GM19023 (cell line): Measurements from ENCODE around the gene P2RX7.
"Not testable (repeated sequence)": the region's sequence is repeated elsewhere in the genome, so short reads cannot be mapped to it uniquely, and the experiment has no call there.

Source experiments
- ATAC-seq: cut with Tn5 transposase; IDR thresholded peaks from one replicate; pipeline ENCODE4 v1.9.1; 2021; ENCODE audit warnings: mild to moderate bottlenecking, moderate library complexity; ENCODE audit not compliant: unreplicated experiment

P2RX7 gene

DNA sequence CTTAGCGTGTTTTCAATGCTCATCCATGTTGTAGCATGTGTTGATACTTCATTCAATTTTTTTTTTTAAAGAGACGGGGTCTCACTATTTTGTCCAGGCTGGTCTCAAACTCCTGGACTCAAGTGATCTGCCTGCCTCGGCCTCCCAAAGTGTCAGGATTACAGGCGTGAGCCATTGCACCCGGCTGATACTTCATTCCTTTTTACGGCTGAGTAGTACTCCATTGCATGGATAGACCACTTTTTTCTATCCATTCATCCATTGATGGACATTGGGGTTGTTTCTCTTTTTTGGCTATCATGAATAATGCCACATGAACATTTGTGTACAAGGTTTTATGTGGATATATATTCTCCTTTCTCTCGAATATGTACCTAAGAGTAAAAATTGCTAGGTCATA is 1.2 kb downstream of the P2RX7 start:
- no peak for ATAC-seq

DNA sequence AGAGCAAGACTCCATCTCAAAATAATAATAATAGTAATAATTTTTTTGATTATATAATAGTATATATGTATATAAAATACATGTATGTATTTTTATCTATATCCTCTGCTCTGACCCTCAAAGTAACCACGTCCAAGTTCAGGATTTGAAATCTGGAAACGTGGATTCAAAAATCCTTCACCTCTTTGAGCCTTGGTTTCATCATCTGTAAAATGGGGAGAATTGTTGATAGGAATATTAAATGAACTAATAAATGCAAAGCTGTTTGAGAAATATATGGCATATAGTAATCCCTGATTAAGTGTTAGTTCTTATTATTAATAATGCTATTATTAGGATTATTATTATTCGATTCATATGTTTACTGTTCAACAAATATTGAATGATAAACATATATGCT is 2.6 kb downstream of the P2RX7 start:
- ATAC-seq, result no peak

DNA sequence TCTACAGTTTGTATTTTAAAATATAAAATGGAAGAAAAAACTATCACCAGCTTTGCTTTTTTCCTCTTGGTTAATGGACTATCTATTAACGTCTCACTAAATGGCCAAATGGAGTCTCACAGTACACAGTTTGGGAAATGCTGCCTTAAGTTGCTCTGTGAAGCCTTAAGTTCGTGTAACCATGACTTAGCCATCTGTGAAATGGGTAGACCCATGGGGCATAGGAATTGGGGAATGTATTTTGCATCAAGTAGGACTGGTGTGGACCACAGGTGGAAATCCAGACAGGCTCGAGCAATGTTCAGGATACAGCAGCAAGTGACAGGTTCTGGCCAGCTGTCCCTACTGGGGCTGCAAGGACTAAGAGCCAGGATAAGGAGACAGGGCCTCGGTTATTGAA is 4.8 kb downstream of the P2RX7 start:
- ATAC-seq, result no peak

DNA sequence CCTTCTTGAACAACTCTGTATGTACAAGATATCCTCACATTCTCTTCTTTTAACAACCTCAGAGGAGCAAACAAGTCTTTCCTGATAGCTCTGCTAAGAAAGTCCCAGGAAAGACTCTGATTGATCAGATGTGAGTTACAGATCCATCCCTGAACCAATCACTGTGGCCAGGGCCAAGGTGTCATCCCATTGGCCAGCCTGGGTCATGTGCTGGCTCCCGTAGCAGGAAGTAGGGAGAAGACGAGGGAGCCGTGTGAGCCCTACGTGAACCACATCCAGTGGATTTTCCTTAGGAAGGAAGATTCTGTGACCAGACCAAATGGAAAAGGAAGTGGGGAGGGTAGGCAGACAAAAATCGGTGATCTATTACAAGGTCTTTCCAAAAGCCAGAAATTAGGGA is 5.6 kb downstream of the P2RX7 start:
- ATAC-seq, result no peak

DNA sequence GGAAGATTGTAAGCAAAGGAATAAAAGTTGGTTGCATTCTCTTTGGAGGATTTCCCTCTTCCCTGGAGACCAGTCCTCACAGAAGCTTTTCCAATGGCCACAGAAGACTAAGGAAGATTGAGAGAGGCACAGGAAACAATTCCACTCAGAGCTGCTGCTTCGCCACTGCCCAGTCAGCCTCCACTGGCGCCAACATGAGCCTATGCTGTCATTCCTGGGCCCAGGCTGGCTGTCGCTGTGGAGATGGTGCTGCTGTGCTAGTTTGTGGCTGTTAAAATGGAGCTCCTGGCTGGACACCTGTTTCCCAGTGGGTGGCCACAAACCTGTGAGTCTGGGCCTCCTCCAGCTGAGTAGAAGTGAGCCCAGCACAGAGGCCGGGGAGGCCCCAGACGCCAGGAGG is 6.6 kb downstream of the P2RX7 start:
- no peak for ATAC-seq

DNA sequence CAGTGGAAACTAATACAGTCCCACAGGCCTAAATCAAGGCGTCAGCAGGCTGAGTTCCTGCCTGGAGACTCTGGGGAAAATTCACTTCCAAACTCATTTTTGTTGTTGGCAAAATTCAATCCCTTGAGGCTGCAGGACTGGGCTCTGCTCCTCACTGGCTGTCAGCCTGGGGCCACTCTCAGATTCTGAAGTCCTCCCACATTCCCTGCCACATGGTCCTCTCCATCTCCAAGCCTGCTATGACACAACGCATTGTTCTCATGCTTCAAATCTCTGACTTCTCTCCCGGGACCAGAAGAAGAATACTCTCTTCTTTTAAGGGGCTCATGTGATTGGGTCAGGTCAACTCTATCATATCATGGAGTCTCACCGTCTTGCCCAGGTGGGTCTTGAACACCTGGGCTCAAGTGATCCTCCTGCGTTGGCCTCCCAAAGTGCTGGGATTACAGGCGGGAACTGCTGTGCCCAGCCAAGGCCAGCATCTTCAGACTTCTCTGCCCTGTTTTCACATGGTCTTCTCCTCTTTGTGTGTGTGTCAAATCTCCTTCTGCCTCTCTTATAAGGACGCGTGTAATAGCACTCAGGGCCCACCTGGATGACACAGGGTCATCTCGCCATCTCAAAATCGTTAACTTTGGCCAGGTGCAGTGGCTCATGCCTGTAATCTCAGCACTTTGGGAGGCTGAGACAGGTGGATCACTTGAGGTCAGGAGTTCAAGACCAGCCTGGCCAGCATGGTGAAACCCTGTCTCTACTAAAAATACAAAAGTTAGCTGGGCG is 9.7 kb downstream of the P2RX7 start:
- no peak for ATAC-seq

DNA sequence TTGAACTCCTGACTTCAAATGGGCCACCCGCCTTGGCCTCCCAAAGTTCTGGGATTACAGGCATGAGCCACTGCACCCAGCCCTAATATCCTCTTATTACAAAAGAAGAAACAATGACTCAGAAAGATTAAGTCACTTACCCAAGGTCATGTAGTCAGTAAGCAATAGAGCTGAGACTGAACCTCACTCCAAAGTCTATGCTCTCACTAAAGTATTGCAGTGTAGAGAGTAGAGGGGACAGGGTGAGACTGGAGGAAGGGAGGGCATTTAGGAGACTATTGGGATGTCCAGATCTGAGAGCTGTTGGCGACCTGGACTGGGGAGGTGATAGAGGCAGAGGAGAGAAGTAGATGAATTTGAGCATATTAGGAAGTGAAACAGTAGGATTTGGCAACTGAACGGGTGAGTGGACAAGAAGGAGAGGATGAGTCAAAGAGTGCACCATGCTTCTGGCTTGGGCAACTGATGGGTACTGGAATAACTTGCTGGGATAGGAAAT is 11.8 kb downstream of the P2RX7 start:
- no peak for ATAC-seq

DNA sequence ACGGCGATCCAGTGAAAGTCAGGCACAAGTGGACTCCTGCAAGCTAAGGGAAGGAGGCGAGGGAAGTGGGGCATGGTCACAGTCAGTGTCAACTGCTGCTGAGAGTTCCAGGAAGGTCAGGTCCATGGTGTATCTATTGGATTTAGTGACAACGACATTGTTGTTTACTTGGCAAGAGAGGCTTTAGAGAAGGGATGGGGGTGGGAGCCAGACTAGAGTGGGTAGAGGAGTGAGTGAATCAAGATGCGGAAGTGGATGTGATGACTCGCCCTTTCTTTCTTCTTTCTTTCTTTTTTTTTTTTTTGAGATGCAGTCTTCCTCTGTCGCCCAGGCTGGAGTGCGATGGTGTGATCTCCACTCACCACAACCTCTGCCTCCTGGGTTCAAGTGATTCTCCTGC is 12.5 kb downstream of the P2RX7 start:
- no peak for ATAC-seq

DNA sequence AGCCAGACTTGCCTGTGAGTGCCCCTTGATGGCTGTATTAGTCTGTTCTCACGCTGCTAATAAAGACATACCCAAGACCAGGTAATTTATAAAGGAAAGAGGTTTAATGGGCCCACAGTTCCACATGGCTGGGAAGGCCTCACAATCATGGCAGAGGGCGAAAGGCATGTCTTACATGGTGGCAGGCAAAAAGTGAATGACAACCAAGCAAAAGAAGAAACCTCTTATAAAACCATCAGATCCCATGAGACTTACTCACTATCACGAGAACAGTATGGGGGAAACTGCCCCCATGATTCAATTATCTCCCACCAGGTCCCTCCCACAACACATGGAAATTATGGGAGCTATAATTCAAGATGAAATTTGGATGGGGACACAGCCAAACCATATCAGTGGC is 16.6 kb downstream of the P2RX7 start:
- ATAC-seq, result not testable (repeated sequence)

DNA sequence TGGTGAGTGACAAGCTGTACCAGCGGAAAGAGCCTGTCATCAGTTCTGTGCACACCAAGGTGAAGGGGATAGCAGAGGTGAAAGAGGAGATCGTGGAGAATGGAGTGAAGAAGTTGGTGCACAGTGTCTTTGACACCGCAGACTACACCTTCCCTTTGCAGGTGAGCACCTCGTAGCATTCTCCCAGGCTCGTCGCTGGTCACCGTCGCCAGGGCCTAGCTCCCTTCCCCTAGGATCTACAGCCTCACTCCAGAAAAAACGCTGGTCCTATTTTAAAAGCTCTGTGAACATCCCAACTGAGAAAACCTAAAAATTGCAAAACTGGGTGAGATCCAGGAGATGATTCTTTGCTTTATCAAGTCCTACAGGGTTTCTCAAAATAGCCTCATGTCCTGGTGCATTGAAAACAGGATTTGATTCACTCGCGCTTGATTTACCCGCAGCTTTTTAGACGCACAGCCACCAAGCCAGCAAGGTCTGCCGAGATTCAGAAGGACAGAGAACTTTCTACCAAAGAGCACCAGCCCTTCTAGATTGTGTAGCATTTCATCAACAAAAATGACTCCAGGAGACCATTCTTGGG is 22.2 kb downstream of the P2RX7 start:
- no peak for ATAC-seq

DNA sequence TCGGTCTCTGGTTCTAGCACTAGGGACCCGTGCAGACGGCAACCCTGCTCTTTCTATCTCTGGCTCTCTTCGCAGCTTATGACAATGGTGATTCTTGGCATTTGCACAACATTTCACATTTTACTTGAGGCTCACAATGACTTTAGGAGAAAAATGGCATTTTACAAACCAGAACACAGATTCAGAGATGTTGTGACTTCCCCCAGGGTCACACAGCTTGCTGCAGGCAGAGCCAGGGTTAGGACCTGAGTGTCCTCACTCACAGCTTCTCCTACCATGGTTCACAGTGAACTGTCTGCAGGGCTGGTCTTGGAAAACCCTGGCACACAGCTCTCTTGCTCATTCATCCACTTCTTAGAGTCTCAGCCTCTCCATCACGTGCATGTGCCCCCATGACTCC is 23.7 kb downstream of the P2RX7 start:
- ATAC-seq, result no peak

DNA sequence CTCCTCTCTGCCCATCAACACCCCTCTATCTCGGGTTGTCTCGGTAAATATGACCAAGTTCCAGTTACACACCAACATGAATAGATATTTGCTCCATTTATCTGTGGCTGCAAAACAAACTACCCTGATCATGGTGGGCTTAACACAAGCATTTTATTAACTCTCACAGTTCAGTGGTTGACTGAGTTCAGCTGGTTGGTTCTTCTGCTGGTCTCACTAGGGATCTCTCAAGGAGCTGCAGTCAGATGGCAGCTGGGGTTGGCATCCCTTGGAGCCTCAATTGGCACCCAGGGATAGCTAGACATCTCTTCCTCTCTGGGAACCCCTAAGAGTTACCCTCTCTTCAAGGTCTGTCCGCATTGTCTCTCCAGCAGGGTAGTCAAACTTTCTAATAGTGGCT is 25.4 kb downstream of the P2RX7 start:
- ATAC-seq, result no peak

DNA sequence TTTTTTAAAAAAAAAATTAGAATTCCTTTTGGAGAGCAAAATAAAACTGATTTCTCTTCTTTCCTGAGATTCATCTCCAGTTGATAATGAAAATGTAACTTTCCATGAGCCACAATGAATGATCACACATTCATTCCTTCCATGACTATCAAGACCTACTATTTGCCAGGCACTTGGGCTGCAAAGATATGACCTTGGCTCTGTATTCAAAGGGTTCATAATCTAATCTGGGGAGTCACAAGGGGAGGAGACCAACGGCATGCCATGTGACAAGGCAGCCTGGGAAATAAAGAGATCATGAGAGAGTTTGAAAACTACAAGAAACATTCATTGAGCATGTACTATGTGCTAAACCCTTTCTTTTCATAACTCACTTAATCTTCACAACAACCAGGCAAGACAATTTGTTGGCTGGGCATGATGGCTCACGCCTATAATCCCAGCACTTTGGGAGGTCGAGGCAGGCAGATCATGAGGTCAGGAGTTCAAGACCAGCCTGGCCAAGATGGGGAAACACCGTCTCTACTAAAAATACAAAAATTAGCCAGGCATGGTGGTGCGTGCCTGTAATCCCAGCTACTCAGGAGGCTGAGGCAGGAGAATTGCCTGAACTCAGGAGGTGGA is 26.2 kb downstream of the P2RX7 start:
- ATAC-seq, result not testable (repeated sequence)

DNA sequence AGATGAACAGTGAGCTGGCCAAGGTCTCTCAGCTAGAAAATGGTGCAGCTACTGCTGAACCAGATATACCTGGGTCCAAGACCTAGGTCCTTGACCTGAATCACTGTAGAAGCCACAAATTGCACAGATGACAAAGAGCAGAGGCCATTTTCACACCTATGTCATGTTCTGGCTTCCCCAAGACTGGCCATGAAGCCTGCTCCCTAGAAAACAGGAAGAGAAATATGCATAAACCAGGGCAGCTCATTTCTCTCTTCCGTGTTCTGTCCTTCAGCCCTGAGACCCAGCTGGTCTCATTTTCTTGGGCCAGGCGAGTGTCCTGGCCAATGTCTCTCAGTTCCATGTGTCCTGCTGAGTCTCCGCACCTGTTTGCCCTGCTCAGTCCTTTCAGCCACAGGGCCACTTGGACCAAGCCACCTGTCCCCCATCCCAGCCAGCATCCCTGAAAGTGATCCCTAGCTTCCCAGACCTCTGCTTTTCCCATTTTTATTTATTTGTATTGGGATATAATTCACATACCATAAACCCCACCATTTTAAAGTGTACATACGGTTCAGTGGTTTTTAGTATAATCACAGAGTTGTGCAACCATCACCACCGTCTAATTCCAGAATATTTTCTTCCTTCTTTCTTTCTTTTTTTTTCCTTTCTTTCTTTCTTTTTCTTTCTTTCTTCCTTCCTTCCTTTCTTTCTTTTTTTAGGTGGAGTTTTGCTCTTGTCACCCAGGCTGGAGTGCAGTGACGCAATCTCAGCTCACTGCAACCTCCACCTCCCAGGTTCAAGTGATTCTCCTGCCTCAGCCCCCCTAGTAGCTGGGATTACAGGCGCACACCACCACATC is 27.0 kb downstream of the P2RX7 start:
- ATAC-seq, result no peak

DNA sequence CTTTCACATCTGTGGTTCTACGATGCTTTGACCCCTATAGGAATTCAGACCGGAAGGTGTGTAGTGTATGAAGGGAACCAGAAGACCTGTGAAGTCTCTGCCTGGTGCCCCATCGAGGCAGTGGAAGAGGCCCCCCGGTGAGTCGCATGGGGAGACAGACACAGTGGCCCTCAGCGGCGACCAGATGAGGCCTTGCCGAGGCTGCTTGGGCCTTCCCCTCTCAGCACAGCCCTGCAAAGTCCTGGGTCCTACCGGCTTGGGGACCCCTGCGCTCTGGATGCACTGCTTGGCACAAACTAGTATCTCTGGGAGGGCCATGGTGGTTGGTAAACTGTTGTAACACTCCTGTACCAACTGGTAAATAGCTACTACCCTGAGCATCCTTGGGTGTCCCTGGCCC is 29.7 kb downstream of the P2RX7 start:
- no peak for ATAC-seq

DNA sequence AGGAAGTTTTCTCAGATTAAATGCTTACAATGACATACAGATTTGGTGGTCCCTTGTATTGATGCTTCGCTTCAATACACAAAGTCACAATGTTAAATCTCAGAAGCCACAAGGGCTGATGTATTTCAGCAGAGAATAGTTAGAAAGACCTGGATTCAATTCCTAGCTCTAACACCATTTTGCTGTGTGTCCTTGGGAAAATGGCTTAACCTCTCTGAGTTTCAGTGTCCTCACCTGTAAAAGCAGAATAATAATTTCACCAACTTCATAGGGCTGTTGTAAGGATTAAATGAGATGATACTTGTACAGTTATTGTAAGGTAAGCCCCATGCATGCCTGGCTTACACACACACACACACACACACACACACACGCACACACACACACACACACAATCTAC is 30.3 kb downstream of the P2RX7 start:
- no peak for ATAC-seq

DNA sequence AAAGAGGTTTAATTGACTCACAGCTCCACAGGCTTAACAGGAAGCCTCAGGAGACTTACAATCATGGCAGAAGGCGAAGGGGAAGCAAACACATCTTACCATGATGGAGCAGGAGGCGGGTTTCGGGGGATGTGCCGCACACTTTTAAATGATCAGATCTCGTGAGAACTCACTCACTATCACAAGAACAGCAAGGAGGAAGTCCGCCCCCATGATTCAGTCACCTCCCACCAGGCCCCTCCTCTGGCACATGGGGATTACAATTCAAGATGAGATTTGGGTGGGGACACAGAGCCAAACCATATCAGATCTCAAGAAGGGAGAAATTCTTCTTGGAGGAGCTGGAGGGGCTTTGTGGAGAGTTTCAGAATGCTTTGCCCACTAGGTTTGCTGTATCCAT is 32.2 kb downstream of the P2RX7 start:
- ATAC-seq, result not testable (repeated sequence)

DNA sequence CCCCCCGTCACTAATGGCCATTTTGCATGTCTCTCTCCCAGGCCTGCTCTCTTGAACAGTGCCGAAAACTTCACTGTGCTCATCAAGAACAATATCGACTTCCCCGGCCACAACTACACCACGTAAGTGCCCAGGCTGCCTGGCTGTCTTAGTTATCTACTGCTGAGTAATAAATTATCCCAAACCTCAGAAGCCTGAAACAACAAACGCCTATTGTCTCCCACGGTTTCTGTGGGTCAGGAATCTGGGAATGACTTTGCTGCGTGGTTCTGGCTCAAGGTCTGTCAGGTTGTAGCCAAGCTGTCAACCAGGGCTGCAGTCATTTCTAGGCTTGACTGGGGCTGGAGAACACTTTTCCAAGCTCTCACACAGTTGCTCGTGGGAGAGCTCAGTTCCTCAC is 32.6 kb downstream of the P2RX7 start:
- no peak for ATAC-seq

DNA sequence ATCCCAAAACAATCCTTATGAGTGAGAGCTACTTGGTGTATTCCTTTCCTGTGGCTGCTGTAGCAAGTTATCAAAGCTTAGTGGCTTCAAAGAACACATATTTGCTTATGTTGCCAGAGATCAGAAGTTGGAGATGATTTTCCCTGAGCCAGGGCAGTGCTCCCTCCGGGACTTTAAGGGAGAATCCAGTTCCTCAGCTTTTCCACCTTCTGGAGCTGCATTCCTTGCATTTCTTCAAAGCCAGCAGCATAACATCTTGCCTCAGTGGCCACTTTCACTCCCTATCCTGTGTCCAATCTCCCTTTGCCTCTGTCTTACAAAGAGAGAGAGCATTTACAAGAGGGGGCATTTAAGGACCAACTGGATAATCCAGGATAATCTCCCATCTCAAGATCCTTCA is 33.7 kb downstream of the P2RX7 start:
- no peak for ATAC-seq

DNA sequence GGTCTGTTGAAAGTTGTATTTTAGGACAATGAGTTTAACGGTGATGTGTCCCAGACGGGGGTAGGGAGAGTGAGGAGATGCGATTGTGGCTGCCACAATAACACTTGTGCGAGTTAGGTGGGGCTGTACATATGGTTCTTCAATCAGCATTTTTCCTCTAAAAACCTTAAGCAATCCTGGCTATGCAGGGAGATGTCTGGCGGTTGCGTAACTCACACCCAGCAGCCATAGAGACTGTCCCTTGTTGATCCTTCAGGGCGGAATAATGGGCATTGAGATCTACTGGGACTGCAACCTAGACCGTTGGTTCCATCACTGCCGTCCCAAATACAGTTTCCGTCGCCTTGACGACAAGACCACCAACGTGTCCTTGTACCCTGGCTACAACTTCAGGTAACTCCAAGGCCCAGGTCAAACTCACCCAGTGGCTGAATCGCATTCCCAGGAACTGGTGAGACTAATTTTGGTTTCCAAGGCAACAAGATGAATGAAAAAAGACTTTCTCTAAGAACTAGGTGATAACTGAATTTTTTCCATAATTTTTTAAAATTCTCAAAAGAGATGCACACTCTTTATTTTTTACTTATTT is 34.6 kb downstream of the P2RX7 start:
- no peak for ATAC-seq

DNA sequence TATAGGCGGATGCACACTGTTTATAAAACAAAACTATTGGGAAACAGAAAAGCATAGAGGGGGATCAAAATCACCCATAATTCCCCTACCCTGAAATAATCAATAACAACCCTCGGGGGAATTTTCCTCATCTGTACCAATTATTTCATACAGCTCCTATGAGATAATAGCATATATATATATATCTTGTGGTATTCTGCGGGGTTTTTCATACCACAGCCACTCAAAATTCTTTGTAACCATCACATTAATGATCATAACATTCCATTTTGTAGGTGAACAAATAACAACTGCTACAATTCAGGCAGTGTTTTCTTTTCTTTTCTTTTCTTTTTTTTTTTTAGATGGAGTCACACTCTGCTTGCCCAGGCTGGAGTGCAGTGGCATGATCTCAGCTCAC is 35.3 kb downstream of the P2RX7 start:
- no peak for ATAC-seq
